GM18526 (cell line): ENCODE data around the gene RERE.

Experiments used
- POLR2A ChIP-seq: IDR thresholded peaks from 3 replicates; pipeline ENCODE4 v1.6.1; 2011; ENCODE audit not compliant: insufficient read length; ENCODE audit errors: extremely low read depth

The RERE gene

DNA sequence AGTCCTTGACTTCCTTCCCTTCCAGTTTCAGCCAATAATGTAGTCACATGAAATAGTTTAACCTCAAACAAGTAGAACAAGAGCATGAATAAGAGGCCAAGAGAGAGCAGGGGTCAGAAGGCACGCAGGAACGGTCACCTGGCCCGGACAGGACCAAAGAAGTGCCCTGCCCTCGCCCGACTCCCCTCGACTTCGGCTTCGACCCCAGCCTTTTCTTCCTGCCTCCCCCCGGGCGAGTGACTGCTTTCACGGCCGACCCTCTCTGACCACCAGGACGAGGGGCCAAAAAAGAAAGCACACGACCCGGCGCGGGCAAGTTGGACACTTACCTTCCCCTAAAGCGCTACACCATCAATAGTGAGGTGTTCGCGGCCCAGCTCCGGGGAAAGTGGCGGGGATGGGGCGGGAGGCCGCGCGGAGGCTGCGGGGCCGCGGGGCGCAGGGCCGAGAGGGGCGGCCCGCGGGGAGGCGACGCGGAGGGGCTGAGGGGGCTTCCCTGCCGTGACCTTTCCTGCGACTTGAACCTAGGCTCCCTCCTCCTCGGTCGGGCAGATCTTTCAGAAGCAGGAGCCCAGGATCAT is 519 bp downstream of the RERE start:
- peak; percentile 33 for TF ChIP-seq POLR2A

DNA sequence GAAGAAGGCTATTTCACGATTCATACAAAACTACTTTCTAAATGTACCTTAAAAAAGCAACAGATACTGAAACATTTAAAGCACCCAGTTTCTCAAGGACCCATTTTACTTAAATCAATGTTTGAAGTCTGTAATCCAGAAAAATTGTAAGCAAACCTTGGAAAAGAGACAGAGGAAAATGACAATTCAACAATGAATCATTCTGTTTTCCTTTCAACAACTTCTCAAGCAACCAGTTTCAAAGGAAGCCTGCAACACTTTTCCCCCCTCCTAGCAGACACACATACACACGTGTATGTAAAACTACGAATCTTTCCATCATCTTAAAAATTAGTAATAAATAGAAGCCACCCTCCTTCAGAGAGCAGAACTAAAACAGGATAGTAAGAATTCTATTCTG is 1.2 kb downstream of the RERE start:
- no peak for TF ChIP-seq POLR2A

DNA sequence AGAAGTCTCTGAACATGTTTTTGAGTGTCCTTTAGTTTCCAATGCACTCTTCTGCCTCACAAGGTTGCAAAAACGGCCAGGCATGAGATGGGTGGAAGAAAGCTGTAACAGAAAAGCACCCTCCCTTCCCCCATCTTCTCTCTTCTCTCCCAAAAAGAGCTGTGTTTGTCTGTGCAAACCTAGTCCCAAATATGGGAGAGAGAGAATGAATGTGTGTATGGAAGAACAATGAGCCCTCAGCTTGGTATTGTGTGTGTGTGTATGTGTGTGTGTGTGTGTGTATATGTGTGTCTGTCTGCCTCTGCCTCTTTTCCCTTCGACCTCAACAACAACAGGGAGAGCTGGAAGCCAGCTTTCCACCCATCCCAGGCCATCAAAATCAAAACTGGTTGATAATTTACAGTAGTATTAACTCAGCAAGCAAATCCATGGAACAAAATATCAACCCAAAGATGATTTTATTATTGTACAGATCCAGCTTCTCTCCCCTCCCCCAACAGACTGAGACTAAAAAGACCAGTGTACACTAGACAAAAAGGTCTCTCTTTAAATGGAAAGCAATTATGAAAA is 1.8 kb downstream of the RERE start:
- no peak for TF ChIP-seq POLR2A

DNA sequence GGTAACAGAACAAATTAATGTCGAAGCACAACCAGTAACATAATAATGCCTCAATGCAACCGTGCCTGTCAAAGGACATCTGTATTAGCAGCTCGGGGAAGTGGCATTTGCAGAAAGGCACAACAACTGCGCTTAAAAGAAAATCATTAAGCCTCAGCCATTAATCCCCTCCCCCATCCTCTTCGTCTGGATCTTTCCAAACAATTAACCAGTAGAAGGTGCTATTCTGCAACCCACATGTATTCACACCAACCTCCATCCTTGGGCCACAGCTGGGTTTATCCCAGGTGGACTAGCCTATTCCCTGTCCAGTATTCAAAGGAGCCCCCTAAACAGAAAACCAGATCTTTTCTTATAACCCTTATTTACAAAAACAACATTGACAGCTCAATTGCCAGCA is 2.6 kb downstream of the RERE start:
- no peak for TF ChIP-seq POLR2A

DNA sequence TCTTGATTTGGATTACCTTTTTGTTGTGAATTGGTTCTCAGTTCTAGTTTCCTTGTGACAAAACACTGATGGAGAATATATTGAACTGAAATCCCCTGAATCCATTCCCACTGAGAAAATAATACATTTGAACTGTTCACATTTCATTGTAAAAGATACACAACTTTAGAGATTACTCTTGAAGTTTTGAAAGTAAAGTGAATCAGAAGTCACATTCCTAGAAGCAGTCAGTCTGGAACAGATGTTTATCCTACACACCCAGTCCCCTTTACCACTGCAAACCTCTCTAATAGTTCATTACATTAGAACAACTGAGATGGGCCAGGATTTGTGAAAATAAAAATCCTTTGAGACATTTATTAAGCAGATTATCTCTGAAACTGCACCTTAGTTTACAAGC is 3.4 kb downstream of the RERE start:
- TF ChIP-seq POLR2A = no peak

DNA sequence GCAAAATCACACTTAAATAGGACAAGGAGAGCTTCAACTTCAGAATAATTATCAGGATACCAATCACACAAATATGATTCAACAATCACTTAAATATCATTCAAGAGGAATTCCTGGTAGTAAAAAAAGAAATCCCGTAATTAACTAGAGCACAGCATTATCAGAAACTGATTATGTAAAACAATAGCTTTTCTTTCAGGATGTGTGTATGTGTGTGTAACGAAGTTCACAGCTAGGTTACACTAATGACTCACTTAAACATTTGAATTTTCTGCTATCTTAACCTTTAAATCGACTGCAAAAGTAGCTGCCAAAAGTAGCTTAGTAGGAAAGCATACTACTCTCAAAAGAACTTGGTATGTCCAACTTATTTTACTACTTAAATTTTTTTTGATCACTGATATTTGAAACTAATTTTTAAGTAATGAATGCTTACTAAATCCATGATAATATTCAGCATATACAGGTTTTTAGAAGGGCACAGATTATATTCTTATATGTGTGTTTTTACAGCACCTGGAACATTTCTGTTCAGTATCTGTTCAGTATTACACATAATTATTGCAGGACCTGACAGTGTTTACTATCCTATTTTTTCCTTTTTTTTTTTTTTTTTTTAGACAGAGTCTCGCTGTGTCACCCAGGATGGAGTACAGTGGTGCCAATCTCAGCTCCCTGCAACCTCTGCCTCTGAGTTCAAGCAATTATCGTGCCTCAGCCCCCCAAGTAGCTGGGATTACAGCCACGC is 4.2 kb downstream of the RERE start:
- no peak for TF ChIP-seq POLR2A

DNA sequence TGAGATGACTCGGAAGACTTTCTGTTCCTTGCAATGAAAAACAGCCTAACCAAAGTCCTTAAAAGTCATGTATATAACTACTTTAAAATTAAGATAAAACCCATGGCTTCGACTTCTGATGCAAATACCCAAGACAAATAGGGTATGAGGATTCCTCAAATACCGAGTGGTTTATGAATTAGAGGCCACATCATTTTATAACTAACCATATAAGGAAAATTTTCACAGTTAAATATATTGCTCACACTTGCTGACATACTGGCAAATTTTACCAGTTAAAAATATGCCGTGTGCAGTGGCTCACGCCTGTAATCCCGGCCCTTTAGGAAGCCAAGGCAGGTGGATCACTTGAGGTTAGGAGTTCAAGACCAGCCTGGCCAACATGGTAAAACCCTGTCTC is 5.4 kb downstream of the RERE start:
- TF ChIP-seq POLR2A = no peak

DNA sequence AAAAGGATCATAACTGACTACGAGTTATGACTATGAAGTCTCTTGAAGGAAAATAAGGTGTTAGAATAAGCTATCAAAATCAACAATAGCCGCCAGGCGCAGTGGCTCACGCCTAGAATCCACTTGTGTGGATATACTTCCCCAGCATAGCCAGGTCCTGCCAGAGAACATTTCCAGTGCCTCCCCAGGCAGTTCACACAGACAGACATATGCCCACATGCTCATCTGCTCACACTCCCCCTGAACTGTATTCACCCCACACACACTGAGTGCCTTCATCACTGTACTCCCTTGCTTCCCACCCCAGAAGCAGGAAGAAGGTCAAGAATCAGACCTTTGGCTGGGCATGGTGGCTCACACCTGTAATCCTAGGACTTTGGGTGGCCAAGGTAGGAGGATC is 6.5 kb downstream of the RERE start:
- TF ChIP-seq POLR2A = no peak

DNA sequence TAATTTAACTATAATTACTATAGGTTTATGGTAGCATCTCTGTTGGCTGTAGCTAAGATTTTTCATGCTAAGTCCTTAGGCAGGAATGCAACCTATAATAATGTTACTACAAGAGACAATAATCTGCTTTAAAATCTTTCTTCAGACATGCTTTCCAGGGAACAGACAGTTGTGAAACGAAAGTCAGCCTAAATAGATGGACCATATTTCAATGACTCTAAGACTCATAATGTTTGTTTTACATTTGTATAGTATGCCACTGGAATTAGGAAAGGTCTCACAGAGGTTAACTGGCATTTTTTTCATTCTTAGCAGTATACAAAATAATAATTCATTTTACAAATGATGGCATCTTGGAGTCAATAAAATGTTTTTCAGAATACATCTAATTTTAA is 8.1 kb downstream of the RERE start:
- no peak for TF ChIP-seq POLR2A

DNA sequence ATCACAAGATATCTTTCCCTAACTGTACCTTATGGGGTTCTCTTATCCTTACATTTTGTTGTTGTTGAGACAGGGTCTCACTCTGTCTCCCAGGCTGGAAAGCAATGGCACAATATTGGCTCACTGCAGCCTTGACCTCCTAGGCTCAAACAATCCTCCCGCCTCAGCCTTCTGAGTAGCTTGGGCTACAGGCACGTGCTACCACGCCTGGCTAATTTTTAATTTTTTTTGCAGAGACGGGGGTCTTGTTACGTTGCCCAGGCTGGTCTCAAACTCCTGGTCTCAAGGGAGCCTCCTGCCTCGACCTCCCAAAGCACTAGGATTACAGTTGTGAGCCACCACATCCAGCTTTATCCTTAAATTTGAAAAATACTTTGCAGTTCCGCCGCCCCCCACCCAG is 10.4 kb downstream of the RERE start:
- TF ChIP-seq POLR2A = no peak

DNA sequence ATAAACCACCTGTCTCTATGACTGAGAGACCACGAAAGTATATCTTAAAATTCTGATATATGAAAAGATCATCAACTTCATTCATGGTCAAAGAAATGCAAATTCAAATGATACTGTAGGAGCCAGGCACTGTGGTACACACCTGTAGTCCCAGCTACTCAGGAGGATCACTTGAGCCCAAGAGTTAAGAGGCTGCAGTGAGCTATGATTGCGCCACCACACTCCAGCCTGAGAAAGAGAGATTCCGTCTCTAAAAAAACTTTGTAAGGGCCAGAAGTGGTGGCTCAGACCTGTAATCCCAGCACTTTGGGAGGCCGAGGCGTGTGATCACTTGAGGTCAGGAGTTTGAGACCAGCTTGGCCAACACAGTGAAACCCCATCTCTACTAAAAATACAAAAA is 17.0 kb downstream of the RERE start:
- no peak for TF ChIP-seq POLR2A

DNA sequence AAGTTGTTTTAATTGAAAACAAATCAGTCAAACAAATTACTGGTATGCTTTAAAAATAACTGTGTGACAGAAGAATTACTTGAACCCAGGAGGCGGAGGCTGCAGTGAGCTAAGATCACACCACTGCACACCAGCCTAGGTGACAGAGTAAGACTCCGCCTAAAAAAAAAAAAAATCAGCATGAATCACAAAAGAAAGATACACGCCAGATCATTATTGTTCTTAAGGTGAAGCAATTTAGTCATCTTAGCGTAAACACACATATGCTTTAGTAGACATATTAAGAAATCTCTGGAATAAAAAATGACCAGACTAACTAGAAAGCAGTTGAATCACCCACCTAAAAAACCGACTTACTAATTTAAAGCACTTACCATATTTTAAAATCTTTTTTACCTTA is 20.2 kb downstream of the RERE start:
- no peak for TF ChIP-seq POLR2A

DNA sequence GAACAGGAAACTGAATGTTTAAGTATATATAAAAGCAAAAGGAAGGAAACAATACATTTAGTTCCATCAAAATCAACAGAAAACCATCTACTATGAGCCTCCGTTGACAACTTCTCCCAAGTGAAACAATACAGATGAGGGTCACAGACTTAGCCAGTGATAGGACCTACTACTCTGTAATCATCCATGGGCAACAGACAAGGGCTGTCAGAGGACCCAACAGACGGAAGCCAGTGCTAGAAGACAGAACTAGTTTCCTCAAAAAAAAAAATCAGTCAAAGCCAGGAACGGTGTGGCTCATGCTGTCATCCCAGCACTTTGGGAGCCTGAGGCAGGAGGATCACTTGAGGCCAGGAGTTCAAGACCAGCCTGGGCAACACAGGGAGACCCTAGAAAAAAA is 20.6 kb downstream of the RERE start:
- no peak for TF ChIP-seq POLR2A

DNA sequence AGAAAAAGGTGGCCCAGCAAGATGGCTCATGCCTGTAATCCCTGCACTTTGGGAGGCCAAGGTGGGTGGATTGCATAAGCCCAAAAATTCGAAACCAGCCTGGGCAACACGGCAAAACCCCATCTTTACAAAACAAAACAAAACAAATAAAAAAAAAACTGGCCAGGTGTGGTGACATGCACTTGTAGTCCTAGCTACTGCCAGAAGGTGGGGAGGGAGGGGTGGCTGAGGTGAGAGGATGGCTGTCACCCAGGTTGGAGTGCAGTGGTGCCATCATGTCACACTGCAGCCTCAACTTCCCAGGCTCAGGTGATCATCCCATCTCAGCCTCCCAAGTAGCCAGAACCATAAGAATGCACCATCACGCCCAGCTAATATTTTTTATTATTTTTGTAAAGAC is 22.8 kb downstream of the RERE start:
- no peak for TF ChIP-seq POLR2A

DNA sequence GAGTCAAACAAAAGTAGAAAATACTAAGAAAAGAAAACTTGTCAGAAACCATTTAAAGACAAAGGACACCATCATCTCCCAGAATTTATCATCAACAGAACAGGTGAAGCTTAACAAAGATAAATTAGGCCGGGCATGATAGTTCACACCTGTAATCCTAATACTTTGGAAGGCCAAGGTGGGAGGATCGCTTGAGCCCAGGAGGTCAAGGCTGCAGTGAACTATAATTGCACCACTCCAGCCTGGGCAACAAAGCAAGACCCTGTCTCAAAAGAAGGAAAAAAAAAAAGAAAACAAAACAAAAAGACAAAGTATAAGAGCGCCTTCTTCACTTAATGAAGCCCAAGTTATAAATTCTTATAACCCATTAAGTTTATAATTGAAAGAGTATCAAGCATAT is 25.6 kb downstream of the RERE start:
- no peak for TF ChIP-seq POLR2A

DNA sequence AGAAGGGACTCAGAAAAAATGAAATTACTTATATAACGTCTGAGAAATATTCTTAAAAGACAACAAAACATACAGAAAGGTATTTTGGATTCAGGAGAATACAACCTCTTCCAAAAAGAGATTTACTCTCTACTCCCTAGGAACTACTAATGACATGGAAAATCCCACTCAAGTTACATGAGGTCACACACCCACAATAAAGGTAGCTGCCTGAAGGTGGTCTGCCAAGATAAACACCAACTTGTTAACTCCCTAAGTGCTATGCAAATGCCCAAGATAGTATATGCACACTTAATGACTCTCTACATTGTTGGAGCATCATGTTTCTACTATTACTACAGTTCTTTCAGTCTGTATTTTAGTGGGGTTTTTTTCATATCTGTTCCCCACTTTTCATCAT is 26.5 kb downstream of the RERE start:
- TF ChIP-seq POLR2A = no peak

DNA sequence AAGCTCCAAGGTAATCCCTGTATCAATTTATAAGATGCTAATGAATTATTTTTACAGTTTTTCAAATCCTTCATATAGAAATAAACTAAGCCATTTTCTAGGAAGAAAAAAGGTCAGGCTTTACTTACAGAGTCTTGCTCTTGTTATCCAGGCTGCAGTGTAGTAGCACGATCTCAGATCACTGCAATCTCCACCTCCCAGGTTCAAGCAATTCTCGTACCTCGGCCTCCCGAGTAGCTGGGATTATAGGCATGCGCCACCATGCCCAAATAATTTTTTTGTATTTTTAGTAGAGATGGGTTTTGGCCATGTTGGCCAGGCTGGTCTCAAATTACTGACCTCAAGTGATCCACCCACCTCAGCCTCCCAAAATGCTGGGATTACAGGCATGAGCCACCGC is 27.0 kb downstream of the RERE start:
- no peak for TF ChIP-seq POLR2A
